Measurements from ENCODE around the gene CANX.
"Not testable (repeated sequence)": the region's sequence is repeated elsewhere in the genome, so short reads cannot be mapped to it uniquely, and the experiment has no call there.

CANX gene, protein sequence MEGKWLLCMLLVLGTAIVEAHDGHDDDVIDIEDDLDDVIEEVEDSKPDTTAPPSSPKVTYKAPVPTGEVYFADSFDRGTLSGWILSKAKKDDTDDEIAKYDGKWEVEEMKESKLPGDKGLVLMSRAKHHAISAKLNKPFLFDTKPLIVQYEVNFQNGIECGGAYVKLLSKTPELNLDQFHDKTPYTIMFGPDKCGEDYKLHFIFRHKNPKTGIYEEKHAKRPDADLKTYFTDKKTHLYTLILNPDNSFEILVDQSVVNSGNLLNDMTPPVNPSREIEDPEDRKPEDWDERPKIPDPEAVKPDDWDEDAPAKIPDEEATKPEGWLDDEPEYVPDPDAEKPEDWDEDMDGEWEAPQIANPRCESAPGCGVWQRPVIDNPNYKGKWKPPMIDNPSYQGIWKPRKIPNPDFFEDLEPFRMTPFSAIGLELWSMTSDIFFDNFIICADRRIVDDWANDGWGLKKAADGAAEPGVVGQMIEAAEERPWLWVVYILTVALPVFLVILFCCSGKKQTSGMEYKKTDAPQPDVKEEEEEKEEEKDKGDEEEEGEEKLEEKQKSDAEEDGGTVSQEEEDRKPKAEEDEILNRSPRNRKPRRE

DNA sequence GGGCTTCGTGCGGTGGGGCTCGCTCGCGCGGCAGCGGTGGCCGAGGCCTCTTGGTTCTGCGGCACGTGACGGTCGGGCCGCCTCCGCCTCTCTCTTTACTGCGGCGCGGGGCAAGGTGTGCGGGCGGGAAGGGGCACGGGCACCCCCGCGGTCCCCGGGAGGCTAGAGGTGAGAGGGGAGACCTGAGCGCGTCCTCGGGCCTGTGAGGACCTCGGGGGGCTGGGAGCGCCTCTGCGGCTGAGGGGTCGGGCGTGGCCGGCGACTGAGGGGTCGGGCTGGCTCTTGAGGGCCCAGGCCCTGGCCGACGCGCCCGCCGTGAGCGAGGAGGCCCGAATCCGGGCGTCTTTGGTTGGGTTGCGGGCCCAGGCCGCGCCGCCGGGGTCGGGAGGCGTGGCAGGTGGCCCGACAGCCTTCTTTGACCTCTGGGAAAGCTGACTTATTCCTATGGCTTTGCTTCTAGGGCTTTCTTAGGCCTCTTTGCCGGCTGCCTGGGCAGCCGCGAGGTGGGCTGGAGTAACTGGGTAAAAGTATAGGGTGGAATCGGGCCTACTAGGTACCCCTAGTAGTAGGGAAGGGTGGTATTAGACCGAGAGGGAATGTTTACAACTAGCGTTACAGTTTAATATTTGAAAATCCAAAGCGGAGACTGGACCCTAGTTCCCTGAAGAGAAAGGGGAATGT, at the start of gene CANX:
CANX (plus strand) TSS at position 33 of the 681 bp plus-strand sequence. CDS start 6,715 bp downstream, outside the sequence.
- DNase-seq (ENCODE audit: low read depth in 1 of 2, low spot score in 1 of 2) = no peak

DNA sequence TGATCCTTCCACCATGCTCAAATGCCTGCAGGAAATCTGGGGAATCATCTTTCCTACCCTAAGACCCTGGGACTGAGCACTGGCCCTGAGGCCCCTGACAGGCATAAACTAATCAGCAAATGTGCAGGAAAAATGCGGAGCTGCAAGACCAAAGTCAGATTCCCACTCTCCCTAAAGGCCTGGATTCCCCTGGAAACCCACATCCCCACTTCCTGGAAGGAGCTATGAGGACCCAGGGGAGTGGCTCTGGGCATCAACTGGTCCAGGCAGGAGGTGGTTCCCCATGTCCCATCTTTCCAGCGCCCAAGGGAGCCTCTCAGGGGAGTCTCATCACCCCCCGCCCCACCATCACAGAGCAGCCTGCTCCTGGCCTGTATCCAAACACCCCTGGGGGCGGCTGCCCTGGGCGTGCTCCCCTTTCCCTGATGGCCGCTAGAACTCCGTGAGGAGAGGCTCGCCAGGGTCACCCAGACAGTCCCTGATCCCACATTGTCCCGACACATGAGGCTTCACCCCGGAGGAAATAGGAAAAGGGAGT, 49.5 kb upstream of the CANX start:
- DNase-seq (ENCODE audit: low read depth in 1 of 2, low spot score in 1 of 2) = not testable (repeated sequence)

DNA sequence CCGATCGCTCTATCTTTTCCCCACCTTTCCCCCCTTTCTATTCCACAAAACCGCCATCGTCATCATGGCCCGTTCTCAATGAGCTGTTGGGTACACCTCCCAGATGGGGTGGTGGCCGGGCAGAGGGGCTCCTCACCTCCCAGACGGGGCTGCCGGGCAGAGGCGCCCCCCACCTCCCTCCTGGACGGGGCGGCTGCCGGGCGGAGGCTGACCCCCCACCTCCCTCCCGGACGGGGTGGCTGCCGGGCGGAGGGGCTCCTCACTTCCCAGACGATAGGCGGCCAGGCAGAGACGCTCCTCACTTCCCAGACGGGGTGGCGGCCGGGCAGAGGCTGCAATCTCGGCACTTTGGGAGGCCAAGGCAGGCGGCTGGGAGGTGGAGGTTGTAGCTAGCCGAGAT, 48.5 kb upstream of the CANX start:
- DNase-seq (ENCODE audit: low read depth in 1 of 2, low spot score in 1 of 2) = not testable (repeated sequence)

DNA sequence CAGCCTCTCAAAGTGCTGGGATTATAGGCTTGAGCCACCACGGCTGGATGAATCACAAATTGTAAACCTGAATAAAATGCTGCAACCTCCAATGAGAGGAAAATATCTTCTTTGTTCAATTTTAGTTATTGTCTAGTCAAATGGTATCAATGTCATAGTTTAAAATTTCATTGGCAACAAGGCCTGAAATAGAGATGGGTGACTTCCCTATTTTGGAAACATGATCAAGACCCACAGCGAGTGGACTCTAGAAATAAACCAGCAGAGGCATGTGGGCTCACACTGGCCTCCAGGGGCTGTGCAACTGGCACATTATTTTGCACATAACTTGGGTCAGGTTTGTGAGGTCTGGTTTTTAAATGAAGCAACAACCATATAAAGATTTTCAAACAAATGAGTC, 45.6 kb upstream of the CANX start:
- DNase-seq (ENCODE audit: low read depth in 1 of 2, low spot score in 1 of 2) = not testable (repeated sequence)

DNA sequence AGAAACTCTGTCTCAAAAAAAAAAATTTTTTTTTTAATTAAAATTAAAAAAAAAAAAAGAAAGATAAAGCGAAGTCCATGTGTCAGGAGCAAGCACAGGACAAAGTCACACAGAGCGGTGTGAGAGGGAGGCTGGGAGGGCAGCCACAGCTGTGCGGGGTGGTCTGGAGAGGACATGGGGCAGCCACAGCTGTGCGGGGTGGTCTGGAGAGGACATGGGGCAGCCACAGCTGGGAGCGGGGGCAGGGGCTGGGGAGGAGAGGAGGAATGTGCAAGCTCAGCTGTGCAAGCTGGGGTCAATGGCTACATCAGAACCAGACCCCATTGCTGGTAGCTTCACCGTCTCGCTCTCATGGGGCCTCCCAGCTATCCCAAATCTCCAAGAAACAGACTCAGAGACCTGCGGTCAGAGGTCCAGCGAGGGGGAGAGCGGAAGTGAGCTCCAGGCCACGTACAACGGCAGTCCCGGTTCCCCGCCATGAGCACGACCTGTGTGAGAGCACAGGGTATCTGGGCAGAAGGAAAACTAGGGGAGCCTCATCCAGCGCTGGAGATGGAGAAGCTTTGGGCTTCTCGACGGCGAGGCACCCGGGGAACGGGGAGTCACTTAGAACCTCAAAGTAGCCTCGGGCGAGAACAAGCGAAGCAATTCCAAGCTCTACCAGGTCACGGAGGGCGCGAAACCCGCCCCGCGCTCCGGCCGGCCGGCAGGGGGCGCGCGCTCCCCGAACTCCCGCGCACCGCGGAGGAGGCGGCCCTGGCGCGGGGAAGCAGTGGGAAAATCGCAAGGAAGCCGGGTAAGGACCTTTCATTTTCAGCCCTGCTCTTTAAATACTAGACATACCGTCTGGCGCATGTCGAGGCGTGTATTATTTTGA, 41.2 kb upstream of the CANX start:
- DNase-seq (ENCODE audit: low read depth in 1 of 2, low spot score in 1 of 2) = not testable (repeated sequence)

DNA sequence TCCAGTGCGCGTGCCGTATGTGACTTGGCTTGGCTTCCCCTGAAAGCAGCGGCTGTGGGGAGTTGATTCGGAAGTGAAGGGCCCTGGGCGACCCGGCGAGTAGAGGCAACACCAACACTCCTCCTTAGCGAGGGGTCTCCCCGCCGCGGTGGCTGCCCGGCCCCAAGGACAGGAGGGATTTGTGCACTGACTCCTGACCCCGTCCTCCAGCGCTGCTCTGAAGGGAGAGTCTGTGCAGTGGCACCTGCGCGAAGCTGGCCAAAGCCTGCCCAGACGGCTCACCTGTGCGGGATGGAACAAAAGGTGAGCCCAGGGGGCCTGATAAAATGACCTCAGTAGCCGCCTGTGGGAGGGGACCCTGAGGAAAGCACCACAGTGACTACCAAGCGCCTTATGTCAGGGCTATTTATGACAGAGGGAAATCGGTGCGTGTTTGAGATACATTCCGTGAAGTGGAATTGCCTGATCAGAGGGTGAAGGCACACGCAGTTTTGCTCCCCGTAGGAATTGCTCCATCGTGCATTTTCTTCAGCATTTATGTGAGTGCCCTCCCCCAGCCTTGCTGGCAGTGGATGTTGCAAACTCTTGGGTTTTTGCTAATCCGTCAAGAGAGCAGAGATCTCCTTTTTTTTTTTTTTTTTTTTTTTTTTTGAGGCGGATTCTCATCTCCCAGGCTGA, 40.4 kb upstream of the CANX start:
- not testable (repeated sequence) for DNase-seq (ENCODE audit: low read depth in 1 of 2, low spot score in 1 of 2)

DNA sequence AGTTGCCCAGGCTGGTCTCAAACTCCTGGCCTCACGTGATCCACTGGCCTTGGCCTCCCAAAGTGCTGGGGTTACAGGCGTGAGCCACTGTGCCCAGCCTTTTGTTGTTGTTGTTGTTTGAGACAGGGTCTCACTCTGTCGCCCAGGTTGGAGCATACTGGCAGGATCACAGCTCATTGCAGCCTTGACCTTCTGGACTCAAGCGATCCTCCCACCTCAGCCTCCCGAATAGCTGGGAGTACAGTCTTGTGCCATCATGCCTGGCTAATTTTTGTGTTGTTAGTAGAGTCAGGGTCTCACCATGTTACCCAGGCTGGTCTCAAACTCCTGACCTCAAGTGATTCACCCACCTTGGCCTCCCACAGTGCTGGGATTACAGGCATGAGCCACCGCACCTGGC, 37.1 kb upstream of the CANX start:
- not testable (repeated sequence) for DNase-seq (ENCODE audit: low read depth in 1 of 2, low spot score in 1 of 2)

DNA sequence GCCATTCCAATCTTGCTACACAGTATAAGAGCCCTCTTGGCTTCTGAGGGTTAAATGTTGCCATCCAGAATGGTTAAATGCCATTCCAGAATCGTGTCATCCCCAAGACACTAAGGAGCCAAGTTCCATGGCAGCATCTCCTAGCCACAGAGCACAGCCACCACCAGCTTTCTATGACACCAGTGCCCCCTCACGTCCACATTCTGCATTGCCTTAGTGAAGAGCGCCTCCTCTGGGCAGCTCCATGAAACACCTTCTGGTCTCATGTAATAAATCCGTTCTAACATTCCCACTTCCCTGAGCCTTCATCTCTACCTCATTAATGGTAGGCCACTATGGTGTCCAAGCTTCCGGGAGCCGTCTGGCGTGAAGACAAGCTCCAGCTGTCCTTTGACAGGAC, 30.4 kb upstream of the CANX start:
- no peak for DNase-seq (ENCODE audit: low read depth in 1 of 2, low spot score in 1 of 2)

DNA sequence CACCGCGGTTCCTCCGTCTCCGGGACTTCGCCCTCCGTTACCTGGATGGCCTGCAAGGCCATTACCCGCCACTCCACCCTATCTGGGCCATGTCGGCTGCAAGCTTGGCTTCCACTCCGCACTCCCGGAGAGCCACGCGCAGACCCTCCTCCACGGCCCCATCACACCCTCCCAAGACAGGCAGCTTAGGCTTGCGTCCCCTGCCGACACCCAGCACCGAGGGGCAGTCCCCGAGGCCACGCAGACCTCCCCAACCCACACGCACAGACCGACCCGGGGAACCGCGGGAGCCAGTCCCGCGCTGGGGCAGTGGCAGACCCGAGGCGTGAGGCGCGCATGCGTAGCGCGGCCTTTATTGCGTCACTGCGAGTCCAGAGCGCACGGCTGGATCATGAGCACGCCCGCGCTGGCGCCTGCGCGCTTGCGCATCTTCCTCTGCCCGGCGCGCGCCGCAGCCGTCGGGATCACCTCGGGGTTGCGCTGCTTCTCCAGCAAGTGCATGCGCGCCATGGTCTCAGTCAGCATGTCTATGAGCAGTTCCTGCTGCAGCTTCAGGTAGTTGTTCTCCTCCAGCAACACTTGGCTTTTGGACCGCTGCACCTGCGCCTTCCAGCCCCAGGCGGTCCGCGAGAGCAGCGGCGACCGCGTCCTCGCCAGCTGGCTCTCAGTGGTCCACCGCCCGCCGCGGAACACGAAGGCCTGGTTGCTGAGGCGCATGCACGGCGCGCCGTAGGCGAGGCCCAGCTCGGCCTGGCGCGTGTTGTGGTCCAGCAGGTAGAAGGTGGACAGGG, 20.3 kb upstream of the CANX start:
- peak; percentile 86 to 90 for DNase-seq (ENCODE audit: low read depth in 1 of 2, low spot score in 1 of 2)

DNA sequence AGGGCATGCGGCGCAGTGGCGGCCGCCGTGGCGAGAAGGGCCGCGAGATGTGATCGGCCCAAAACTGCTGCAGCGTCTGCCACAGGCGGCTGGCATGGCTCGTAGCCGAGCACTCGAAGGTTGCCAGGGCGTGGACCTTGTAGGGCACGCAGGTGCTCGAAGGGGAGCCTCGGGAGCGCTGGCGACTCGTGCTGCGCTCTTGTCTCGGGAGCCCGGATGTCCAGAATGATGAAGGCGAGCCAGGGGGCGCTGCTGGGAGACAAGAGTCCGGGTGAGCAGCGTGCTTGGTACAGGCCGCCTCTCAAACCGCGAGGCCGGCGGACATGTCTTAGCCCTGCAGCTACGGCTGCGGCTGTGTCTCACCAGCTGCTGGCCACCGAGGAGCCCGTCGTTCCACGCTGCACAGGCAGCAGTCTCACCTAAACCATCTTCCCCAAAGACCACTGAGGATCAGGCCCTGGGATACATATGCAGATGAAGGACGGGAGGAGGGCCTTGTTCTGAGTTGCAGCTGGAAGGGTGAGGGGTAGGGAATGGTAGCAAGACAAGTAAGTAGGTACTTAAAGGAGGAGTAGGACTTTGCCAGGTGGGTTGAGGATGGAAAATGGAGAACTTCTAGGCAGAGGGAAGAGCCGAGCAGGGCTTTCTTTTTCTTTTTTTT, 19.6 kb upstream of the CANX start:
- peak; percentile 36 to 52 for DNase-seq (ENCODE audit: low read depth in 1 of 2, low spot score in 1 of 2)

DNA sequence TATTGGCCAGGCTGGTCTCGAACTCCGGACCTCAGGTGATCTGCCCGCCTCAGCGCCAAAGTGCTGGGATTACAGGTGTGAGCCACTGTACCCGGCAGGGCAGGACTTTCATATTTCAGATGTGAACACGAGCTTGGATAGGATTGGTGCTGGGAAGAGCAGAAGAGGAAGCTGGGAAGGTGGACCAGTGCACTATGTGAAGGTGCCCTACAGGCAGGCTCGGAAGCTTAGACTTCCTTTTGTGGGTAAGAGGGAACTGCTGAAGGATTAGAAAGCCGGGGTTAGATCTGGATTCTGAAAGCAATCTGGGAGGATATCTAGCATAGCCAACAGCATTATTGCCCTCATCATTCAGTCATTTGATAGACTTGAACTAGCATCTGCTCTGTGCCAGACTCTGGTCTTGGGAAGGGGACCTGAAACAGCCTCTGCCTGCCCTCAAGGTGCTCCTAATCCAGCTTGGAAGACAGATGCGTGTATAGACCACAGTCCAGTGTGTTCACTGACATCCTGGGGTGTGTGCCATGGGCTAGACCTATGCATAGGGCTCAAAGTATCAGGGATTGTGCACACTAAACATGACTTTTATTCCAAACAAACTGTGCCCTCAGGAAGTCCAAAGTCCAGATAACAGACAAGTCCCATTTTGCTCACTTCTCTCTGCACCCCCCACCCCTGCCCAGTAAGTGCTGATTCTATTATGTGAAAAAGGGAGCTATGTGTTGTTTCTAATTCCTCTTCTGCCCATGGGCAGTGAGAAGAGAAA, 18.6 kb upstream of the CANX start:
- DNase-seq (ENCODE audit: low read depth in 1 of 2, low spot score in 1 of 2) = no peak

DNA sequence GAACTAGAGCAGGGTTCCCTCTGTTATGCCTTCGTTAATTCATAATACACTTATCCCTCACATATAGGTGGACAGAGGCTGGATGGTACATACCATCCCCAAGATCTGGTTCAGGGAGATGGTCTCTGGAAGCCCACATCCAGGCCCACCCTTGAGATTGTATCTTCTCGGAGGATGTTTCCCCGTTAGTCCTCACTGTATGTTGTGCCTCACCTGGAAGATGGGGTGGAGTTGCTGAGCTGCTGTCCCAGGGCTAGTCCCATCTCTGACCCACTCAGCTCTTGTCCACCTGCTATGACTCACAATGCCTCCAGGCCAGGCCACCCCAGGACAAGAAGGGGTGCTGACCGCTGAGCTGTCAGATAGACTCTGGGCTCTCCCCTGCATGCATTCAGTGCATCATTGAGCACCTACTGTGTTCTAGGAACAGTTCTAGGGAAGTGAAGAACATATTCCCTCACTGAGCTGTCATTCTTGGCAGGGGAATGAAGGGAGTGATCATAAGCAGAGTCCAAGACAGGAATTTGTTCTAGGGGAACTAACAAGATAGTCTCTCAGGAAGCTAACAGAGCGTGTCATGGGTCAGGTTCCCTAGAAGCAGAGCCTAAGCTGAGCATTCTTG, 17.9 kb upstream of the CANX start, which contains the start of gene CBY3:
CBY3 (minus strand) TSS at position 255 of the 622 bp plus-strand sequence; CDS start at position 139, 116 bp downstream.
- DNase-seq (ENCODE audit: low read depth in 1 of 2, low spot score in 1 of 2) = no peak

DNA sequence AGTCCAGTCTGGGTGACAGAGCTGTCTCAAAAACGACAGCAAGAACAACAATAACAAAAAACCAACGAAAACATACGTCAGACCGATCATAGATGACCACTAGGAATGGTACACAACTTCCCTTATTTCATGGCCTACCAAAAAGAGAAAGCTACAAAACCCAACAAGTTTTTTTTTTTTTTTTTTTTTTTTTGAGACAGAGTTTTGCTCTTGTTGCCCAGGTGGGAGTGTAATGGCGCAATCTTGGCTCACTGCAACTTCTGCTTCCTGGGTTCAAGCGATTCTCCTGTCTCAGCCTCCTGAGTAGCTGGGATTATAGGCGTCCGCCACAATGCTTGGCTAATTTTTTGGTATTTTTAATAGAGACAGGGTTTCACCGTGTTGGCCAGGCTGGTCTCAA, 9.6 kb upstream of the CANX start:
- DNase-seq (ENCODE audit: low read depth in 1 of 2, low spot score in 1 of 2) = not testable (repeated sequence)

DNA sequence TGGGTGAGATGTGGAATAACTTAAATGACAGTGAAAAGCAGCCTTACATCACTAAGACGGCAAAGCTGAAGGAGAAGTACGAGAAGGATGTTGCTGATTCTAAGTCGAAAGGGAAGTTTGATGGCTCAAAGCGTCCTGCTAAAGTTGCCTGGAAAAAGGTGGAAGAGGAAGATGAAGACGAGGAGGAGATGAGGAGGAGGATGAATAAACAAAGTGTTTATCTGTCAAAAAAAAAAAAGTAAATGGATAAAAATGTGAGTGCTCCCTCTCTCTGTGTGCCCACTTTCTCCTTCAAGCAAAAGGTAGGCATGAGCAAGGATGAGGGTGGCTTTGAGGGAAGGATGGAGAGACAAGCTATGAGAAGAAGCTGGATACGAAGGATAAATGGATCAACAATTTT, 4.2 kb upstream of the CANX start:
- no peak for DNase-seq (ENCODE audit: low read depth in 1 of 2, low spot score in 1 of 2)

DNA sequence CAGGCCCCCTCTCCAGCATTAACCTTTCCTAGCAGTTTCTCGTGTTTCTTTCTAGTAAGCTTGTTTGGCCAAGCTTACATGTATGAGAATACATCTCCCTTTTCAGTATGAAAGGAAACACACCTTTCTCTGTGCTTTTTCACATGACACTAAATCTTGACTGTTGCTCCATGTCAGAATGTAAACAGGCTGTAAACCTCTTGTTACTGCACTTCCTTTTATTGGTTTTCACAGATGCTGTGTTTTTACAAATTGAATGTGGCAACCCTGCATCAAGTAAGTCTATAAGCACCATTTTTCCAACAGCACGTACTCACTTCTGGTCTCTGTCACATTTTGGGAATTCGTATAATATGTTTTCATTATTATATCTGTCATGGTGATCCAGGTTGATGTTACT, 2.2 kb upstream of the CANX start:
- DNase-seq (ENCODE audit: low read depth in 1 of 2, low spot score in 1 of 2) = no peak

DNA sequence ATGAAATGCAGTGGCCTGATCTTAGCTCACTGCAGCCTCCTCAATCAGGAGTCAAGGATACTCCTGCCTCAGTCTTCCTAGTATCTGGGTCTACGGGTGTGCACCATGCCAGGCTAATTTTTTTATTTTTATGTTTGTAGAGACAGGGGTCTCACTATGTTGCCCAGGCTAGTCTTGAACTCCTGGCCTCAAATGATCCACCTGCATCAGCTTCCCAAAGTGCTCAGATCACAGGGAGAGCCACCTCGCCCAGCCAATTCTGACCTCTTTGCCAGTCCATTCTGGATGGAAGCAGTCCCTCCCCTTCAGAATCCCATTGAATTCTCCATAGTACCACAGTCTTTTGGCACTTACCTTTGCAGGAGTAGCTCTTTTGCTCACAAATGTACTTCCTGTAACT, 1.7 kb upstream of the CANX start:
- no peak for DNase-seq (ENCODE audit: low read depth in 1 of 2, low spot score in 1 of 2)

DNA sequence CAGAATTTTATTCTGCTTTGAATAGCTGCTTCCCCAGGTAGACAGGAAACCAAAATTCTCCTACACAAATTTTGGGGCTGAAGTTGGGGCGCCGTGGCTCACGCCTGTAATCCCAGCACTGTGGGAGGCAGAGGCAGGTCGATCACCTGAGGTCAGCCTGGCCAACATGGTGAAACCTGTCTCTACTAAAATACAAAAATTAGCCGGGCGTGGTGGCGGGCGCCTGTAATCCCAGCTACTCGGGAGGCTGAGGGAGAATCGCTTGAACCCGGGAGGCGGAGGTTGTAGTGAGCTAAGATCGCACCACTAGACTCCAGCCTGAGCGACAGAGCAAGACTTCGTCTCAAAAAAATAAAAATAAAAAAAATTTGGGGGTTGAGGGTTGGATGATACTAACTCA, 1.2 kb upstream of the CANX start:
- not testable (repeated sequence) for DNase-seq (ENCODE audit: low read depth in 1 of 2, low spot score in 1 of 2)

Data from stimulated activated CD4-positive, alpha-beta T cell treated with anti-CD3 and anti-CD28 coated beads, Interleukin-15, amount 100 ng/mL, for 1 hour (primary cell).